ENCODE data around the gene PHF5A. TPM values are rescaled to one million over a fixed set of nuclear protein-coding genes. Genes with fewer than 3 reads are reported as not detected.

The PHF5A gene
- total and polyA plus RNA-seq, 9 donors = 38.6 to 56.2 (median 43.0) TPM

DNA sequence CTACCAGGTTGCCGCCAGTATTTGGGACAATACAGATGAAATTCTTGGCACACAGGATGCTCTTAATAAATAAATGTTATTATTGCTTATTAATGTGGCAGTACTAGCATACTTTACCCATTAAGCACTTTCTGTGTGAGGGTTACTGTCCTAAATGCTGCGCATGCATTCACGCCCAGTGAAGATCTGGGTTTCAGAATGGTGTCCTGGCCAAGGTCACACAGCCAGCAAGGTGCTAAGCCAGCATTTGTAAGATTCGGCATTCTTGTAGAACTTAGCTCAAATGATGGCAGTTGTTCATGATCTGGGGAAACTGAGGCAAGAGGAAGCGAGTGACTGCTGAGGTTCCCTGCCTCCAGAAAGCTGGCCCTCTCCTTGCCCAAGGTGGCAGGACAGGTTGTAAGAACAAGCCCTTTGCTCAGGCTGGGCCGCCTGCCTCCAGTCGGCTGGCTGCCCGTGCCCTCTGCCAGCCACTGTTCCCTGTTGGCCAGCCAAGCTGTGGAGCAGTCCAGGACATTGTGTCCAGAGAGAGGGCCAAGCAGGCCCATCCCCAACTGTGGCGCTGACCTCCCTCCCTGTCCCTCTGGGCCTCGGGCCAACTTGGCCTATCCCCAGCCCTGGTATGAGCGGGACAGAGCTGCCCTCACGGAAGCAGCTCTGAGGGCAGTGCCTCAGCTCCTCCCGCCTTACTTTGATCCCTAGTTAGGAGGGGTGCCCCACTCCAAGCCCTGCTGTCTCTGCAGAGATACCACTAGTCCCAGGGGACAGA, 50.7 kb downstream of the PHF5A start:
- H3K36me3 ChIP-seq (ENCODE audit: control insufficient read depth, insufficient read depth, low read length) = peaks cover under 1% of the 10 kb centered on the region
- H3K9me3 ChIP-seq (replicated peaks; ENCODE audit: control insufficient read depth, low read depth, low read length) = no peaks in the 10 kb centered on the region
- DNase-seq = peak; percentile 89
- H3K27ac ChIP-seq (ENCODE audit: low read length) = peak overlapping the region; percentile 54
- no peaks in the 10 kb centered on the region for H3K27me3 ChIP-seq (ENCODE audit: control insufficient read depth, insufficient read depth, low read length)
- no peak overlapping the region for H3K4me3 ChIP-seq (ENCODE audit: low read length)
- H3K4me1 ChIP-seq (ENCODE audit: control insufficient read depth, insufficient read depth, low read length) = peaks cover 29% of the 10 kb centered on the region
- 74% methylated on average over 8 of the region's 13 CpGs for WGBS (ENCODE audit: insufficient coverage)

DNA sequence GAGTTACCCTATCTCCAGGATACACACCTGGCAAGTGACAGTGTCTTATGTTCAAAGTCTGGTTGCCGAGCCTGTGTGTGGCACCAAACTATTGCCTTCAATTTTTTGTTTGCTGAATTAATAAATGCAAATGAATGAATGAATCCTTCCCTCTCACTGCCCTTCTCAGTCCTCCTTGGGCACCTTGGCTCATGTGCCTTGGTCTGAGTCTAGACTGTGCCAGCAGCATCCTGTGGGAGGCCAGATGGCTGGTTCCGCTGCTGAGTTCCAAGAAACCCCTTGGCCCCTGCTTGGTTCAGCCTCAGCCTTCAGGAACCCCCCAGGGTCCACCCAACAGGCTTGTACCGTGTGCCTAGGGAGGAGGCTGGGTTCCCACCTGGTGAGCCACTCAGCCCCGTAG, 52.9 kb downstream of the PHF5A start:
- Histone ChIP-seq H3K27me3 (ENCODE audit: control insufficient read depth, insufficient read depth, low read length) (no peaks in the 10 kb centered on the region), H3K36me3 (ENCODE audit: control insufficient read depth, insufficient read depth, low read length) (no peaks in the 10 kb centered on the region), H3K27ac (ENCODE audit: low read length) (no peak overlapping the region), H3K4me1 (ENCODE audit: control insufficient read depth, insufficient read depth, low read length) (peaks cover 41% of the 10 kb centered on the region), H3K9me3 (replicated peaks; ENCODE audit: control insufficient read depth, low read depth, low read length) (no peaks in the 10 kb centered on the region), H3K4me3 (ENCODE audit: low read length) (no peak overlapping the region)
- no peak for DNase-seq
- 100% methylated on average over 1 of the region's 4 CpGs for WGBS (ENCODE audit: insufficient coverage)

DNA sequence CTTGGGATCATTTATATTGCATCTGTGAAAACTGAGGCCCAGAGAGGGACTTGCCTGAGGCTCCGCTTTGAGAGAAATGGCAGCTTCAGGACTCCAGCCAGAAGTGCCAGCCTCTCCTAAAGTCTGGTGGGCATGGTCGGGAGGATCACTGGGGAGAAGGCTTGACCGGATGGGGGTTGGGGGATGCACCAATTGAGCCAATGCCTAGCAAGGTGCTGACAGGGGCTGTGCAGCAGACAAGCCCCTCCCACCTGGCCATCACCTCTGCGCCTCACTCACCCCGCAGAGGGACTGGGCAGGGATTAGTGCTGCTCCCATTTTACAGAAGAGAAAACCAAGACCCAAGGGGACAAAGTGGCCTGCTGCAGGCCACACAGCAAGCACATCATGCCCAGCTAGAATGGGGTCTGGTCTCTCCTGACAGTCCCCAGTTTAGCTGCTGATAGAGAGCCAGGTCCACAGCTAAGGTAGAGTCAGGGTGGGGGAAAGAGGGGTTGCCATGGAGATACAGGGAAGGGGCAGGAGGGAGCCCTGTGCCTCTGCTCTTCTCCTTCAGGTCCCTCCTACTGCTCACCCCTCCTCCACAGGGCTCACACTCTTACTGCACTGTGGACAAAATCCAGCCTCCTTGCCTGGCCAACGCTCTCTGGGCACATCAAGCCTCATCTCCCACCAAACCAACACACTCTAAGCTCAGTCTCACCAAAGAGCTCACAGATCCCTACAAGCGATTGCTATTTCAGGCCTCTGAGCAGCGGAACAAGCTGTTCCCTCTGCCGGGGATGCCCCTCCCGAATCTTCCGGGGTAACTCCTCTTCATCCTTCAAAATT, 57.3 kb downstream of the PHF5A start:
- H3K27ac ChIP-seq (ENCODE audit: low read length) = no peak overlapping the region
- no peaks in the 10 kb centered on the region for H3K36me3 ChIP-seq (ENCODE audit: control insufficient read depth, insufficient read depth, low read length)
- no peak overlapping the region for H3K4me3 ChIP-seq (ENCODE audit: low read length)
- DNase-seq = no peak
- 70% methylated on average over 10 of the region's 11 CpGs for WGBS (ENCODE audit: insufficient coverage)
- no peaks in the 10 kb centered on the region for H3K27me3 ChIP-seq (ENCODE audit: control insufficient read depth, insufficient read depth, low read length)
- no peaks in the 10 kb centered on the region for H3K9me3 ChIP-seq (replicated peaks; ENCODE audit: control insufficient read depth, low read depth, low read length)
- peaks cover 28% of the 10 kb centered on the region for H3K4me1 ChIP-seq (ENCODE audit: control insufficient read depth, insufficient read depth, low read length)

DNA sequence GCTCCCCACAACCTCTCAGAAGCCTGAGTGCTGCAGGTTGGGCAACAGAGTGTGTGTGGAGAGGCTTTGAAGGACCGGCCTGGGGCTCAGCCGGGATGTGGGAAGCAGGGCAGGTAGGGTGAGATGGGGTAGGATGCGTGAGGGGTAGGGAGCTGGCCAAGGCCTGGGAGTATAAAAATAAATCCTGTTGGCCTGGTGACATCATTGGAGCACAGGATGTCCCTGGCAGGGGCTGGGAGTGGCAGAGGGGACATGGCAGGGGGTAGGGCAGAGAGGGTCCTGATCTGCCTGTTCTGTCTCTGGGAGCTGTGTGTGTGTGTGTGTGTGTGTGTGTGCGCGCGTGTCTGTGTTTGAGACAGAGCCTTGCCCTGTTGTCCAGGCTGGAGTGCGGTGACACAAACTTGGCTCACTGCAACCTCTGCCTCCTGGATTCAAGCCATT, 58.2 kb downstream of the PHF5A start:
- WGBS (ENCODE audit: insufficient coverage) = 87% methylated on average over 6 of the region's 7 CpGs
- H3K27me3 ChIP-seq (ENCODE audit: control insufficient read depth, insufficient read depth, low read length) = no peaks in the 10 kb centered on the region
- no peak for DNase-seq
- peaks cover 25% of the 10 kb centered on the region for H3K4me1 ChIP-seq (ENCODE audit: control insufficient read depth, insufficient read depth, low read length)
- no peak overlapping the region for H3K27ac ChIP-seq (ENCODE audit: low read length)
- H3K36me3 ChIP-seq (ENCODE audit: control insufficient read depth, insufficient read depth, low read length) = no peaks in the 10 kb centered on the region
- H3K4me3 ChIP-seq (ENCODE audit: low read length) = no peak overlapping the region
- no peaks in the 10 kb centered on the region for H3K9me3 ChIP-seq (replicated peaks; ENCODE audit: control insufficient read depth, low read depth, low read length)

Other genes with a start within 250 kb of the PHF5A start
- gene CHADL, start 227.8 kb downstream of the PHF5A start, total RNA-seq = 4.7 TPM
- 1 to 10 TPM; 2.8 to 5.4 (median 4.5) TPM for gene CHADL, start 227.8 kb downstream of the PHF5A start, polyA plus RNA-seq (ENCODE audit: insufficient read depth in 1 of 8, insufficient read length in 8 of 8, low replicate concordance in 1 of 8)
- 12.7 TPM for gene RANGAP1, start 182.5 kb downstream of the PHF5A start, total RNA-seq
- 10 to 100 TPM; 27.4 to 39.4 (median 32.3) TPM for gene RANGAP1, start 182.5 kb downstream of the PHF5A start, polyA plus RNA-seq (ENCODE audit: insufficient read depth in 1 of 8, insufficient read length in 8 of 8, low replicate concordance in 1 of 8)
- gene ZC3H7B, start 167.2 kb downstream of the PHF5A start, total RNA-seq = 25.6 TPM
- gene ZC3H7B, start 167.2 kb downstream of the PHF5A start, polyA plus RNA-seq (ENCODE audit: insufficient read depth in 1 of 8, insufficient read length in 8 of 8, low replicate concordance in 1 of 8) = 10 to 100 TPM; 32.7 to 55.0 (median 42.6) TPM
- 11.8 TPM for gene TEF, start 86.8 kb downstream of the PHF5A start, total RNA-seq
- gene TEF, start 86.8 kb downstream of the PHF5A start, polyA plus RNA-seq (ENCODE audit: insufficient read depth in 1 of 8, insufficient read length in 8 of 8, low replicate concordance in 1 of 8) = 10 to 100 TPM in 5 of 8 donors, 1 to 10 TPM in 3; 8.6 to 13.7 (median 10.3) TPM
- gene TOB2, start 21.9 kb downstream of the PHF5A start, total RNA-seq = 23.1 TPM
- 10 to 100 TPM; 33.8 to 45.5 (median 39.6) TPM for gene TOB2, start 21.9 kb downstream of the PHF5A start, polyA plus RNA-seq (ENCODE audit: insufficient read depth in 1 of 8, insufficient read length in 8 of 8, low replicate concordance in 1 of 8)
- gene ACO2, start 425 bp upstream of the PHF5A start, total RNA-seq = 64.6 TPM
- 100 to 1,000 TPM in 6 of 8 donors, 10 to 100 TPM in 2; 81.8 to 117 (median 105) TPM for gene ACO2, start 425 bp upstream of the PHF5A start, polyA plus RNA-seq (ENCODE audit: insufficient read depth in 1 of 8, insufficient read length in 8 of 8, low replicate concordance in 1 of 8)
- gene POLR3H, start 75.8 kb upstream of the PHF5A start, total RNA-seq = 13.2 TPM
- gene POLR3H, start 75.8 kb upstream of the PHF5A start, polyA plus RNA-seq (ENCODE audit: insufficient read depth in 1 of 8, insufficient read length in 8 of 8, low replicate concordance in 1 of 8) = 10 to 100 TPM; 17.3 to 24.8 (median 23.0) TPM
- 1.6 TPM for gene CSDC2, start 92.3 kb upstream of the PHF5A start, total RNA-seq
- 1 to 10 TPM; 5.8 to 9.3 (median 7.3) TPM for gene CSDC2, start 92.3 kb upstream of the PHF5A start, polyA plus RNA-seq (ENCODE audit: insufficient read depth in 1 of 8, insufficient read length in 8 of 8, low replicate concordance in 1 of 8)
- 9.7 TPM for gene PMM1, start 121.1 kb upstream of the PHF5A start, total RNA-seq
- gene PMM1, start 121.1 kb upstream of the PHF5A start, polyA plus RNA-seq (ENCODE audit: insufficient read depth in 1 of 8, insufficient read length in 8 of 8, low replicate concordance in 1 of 8) = 10 to 100 TPM; 22.9 to 34.2 (median 27.7) TPM
- gene DESI1, start 152.4 kb upstream of the PHF5A start, total RNA-seq = 12.8 TPM
- 10 to 100 TPM; 18.1 to 22.1 (median 19.8) TPM for gene DESI1, start 152.4 kb upstream of the PHF5A start, polyA plus RNA-seq (ENCODE audit: insufficient read depth in 1 of 8, insufficient read length in 8 of 8, low replicate concordance in 1 of 8)
- 205 TPM for gene XRCC6, start 152.6 kb upstream of the PHF5A start, total RNA-seq
- gene XRCC6, start 152.6 kb upstream of the PHF5A start, polyA plus RNA-seq (ENCODE audit: insufficient read depth in 1 of 8, insufficient read length in 8 of 8, low replicate concordance in 1 of 8) = 100 to 1,000 TPM; 212 to 289 (median 227) TPM
- gene SNU13, start 220.2 kb upstream of the PHF5A start, total RNA-seq = 99.8 TPM
- 100 to 1,000 TPM; 110 to 130 (median 116) TPM for gene SNU13, start 220.2 kb upstream of the PHF5A start, polyA plus RNA-seq (ENCODE audit: insufficient read depth in 1 of 8, insufficient read length in 8 of 8, low replicate concordance in 1 of 8)
- 0.62 TPM for gene MEI1, start 230.8 kb upstream of the PHF5A start, total RNA-seq
- 1 to 10 TPM in 4 of 8 donors, under 1 TPM in 4; 0.49 to 1.6 (median 0.99) TPM for gene MEI1, start 230.8 kb upstream of the PHF5A start, polyA plus RNA-seq (ENCODE audit: insufficient read depth in 1 of 8, insufficient read length in 8 of 8, low replicate concordance in 1 of 8)

Measured in muscle of leg (tissue), 11 donors.